Fibroblast of skin of right quadriceps (primary cell): ENCODE measurements around the gene UBAC2.

Experiments used
- DNase-seq: peaks from one replicate; pipeline ENCODE4 v3.0.0-alpha.2; 2013

Gene UBAC2

GRCh38 chr13:99200432-99201167 is at the start of gene UBAC2:
UBAC2 (plus strand) TSS chr13:99200854; CDS start chr13:99200909, 55 bp downstream.
- DNase-seq: peak; percentile 92

- DNase-seq: peak; percentile 65
Observed at GRCh38 chr13:99151516-99151915, 49.1 kb upstream of the UBAC2 start.

GRCh38 chr13:99153219-99153618 is 47.4 kb upstream of the UBAC2 start:
- peak; percentile 32 for DNase-seq

- no peak for DNase-seq
Observed at GRCh38 chr13:99154064-99154463, 46.6 kb upstream of the UBAC2 start.

- no peak for DNase-seq
Observed at GRCh38 chr13:99155821-99156220, 44.8 kb upstream of the UBAC2 start.

GRCh38 chr13:99157046-99157445 is 43.6 kb upstream of the UBAC2 start:
- no peak for DNase-seq

- DNase-seq: no peak
Observed at GRCh38 chr13:99158846-99159245, 41.8 kb upstream of the UBAC2 start.

- no peak for DNase-seq
Observed at GRCh38 chr13:99159331-99160061, 41.2 kb upstream of the UBAC2 start.

GRCh38 chr13:99160415-99160814 is 40.2 kb upstream of the UBAC2 start:
- no peak for DNase-seq

- no peak for DNase-seq
Observed at GRCh38 chr13:99161512-99161911, 39.1 kb upstream of the UBAC2 start.

- DNase-seq: no peak
Observed at GRCh38 chr13:99162567-99163361, 37.9 kb upstream of the UBAC2 start.

GRCh38 chr13:99164226-99164625 is 36.4 kb upstream of the UBAC2 start:
- DNase-seq: no peak

GRCh38 chr13:99165753-99166587 is 34.7 kb upstream of the UBAC2 start:
- DNase-seq: no peak

GRCh38 chr13:99172951-99173350 is 27.7 kb upstream of the UBAC2 start:
- DNase-seq: no peak

GRCh38 chr13:99173606-99174005 is 27.0 kb upstream of the UBAC2 start:
- no peak for DNase-seq

- DNase-seq: no peak
Observed at GRCh38 chr13:99174533-99175100, 26.0 kb upstream of the UBAC2 start.

- DNase-seq: peak; percentile 35
Observed at GRCh38 chr13:99176309-99177276, 24.1 kb upstream of the UBAC2 start.

- DNase-seq: no peak
Observed at GRCh38 chr13:99178636-99179035, 22.0 kb upstream of the UBAC2 start.

- no peak for DNase-seq
Observed at GRCh38 chr13:99179460-99179859, 21.2 kb upstream of the UBAC2 start.

GRCh38 chr13:99182439-99182838 is 18.2 kb upstream of the UBAC2 start:
- no peak for DNase-seq

- DNase-seq: no peak
Observed at GRCh38 chr13:99185606-99186005, 15.0 kb upstream of the UBAC2 start.
